ENCODE data around the gene ZNF236.
"Not testable (repeated sequence)": the region's sequence is repeated elsewhere in the genome, so short reads cannot be mapped to it uniquely, and the experiment has no call there.

ZNF236 gene

GRCh38 chr18:76822506-76823160, at the start of gene ZNF236:
TSS of gene ZNF236 (plus strand) at chr18:76822557. CDS start at chr18:76822608, 51 bp downstream.
- DNase-seq (ENCODE audit: low spot score) = peak; percentile 69

- no peak for DNase-seq (ENCODE audit: low spot score)
Observed at GRCh38 chr18:76772665-76773064, 49.7 kb upstream of the ZNF236 start.

GRCh38 chr18:76777036-76777435, 45.3 kb upstream of the ZNF236 start:
- DNase-seq (ENCODE audit: low spot score) = not testable (repeated sequence)

GRCh38 chr18:76783786-76784484, 38.4 kb upstream of the ZNF236 start:
- no peak for DNase-seq (ENCODE audit: low spot score)

- no peak for DNase-seq (ENCODE audit: low spot score)
Observed at GRCh38 chr18:76785872-76786271, 36.5 kb upstream of the ZNF236 start.

GRCh38 chr18:76788571-76789317, 33.6 kb upstream of the ZNF236 start:
- DNase-seq (ENCODE audit: low spot score) = no peak

GRCh38 chr18:76791106-76791505, 31.3 kb upstream of the ZNF236 start:
- no peak for DNase-seq (ENCODE audit: low spot score)

- DNase-seq (ENCODE audit: low spot score) = no peak
Observed at GRCh38 chr18:76791642-76792041, 30.7 kb upstream of the ZNF236 start.

GRCh38 chr18:76794326-76794725, 28.0 kb upstream of the ZNF236 start:
- DNase-seq (ENCODE audit: low spot score) = no peak

GRCh38 chr18:76801567-76802505, 20.5 kb upstream of the ZNF236 start:
- DNase-seq (ENCODE audit: low spot score) = peak; percentile 78

GRCh38 chr18:76803413-76803812, 18.9 kb upstream of the ZNF236 start:
- DNase-seq (ENCODE audit: low spot score) = no peak

- peak; percentile 51 for DNase-seq (ENCODE audit: low spot score)
Observed at GRCh38 chr18:76803814-76804213, 18.5 kb upstream of the ZNF236 start.

- DNase-seq (ENCODE audit: low spot score) = no peak
Observed at GRCh38 chr18:76805221-76805620, 17.1 kb upstream of the ZNF236 start.

- no peak for DNase-seq (ENCODE audit: low spot score)
Observed at GRCh38 chr18:76806301-76806700, 16.1 kb upstream of the ZNF236 start.

- no peak for DNase-seq (ENCODE audit: low spot score)
Observed at GRCh38 chr18:76808561-76808960, 13.8 kb upstream of the ZNF236 start.

- not testable (repeated sequence) for DNase-seq (ENCODE audit: low spot score)
Observed at GRCh38 chr18:76811530-76811929, 10.8 kb upstream of the ZNF236 start.

- no peak for DNase-seq (ENCODE audit: low spot score)
Observed at GRCh38 chr18:76814256-76814655, 8.1 kb upstream of the ZNF236 start.

- DNase-seq (ENCODE audit: low spot score) = no peak
Observed at GRCh38 chr18:76816127-76816526, 6.2 kb upstream of the ZNF236 start.

GRCh38 chr18:76817888-76818611, 4.3 kb upstream of the ZNF236 start:
- DNase-seq (ENCODE audit: low spot score) = no peak

GRCh38 chr18:76819411-76820136, 2.8 kb upstream of the ZNF236 start:
- DNase-seq (ENCODE audit: low spot score) = no peak
